Measurements from ENCODE around the gene HBG1. TPM values are rescaled to one million over a fixed set of nuclear protein-coding genes. Genes with fewer than 3 reads are reported as not detected.

HBG1 gene
- total and polyA plus RNA-seq, 2 of the 8 experiments (the other 6 are each of a cell fraction or from before 2014, with no cell fraction given), result 0.26 TPM; not detected in 1

GRCh38 chr11:5277807-5278382 is 28.2 kb upstream of the HBG1 start:
- H2AFZ ChIP-seq (ENCODE audit: low read length), result no peak overlapping the region
- no peak for FAIRE-seq
- no peaks in the 10 kb centered on the region; a peak in 2 of 7 replicates for H3K4me1 ChIP-seq (replicated peaks in 1 of 4; ENCODE audit: control insufficient read depth in 3 of 4, insufficient read depth in 4 of 4, low read length in 3 of 4)
- no peak overlapping the region for H3K18ac ChIP-seq (ENCODE audit: extremely low read depth, low read length)
- ChIA-PET CTCF (ENCODE audit: partially characterized antibody) (interaction anchor here (1.4 to 8.6 kb wide), 2 partner anchors 13 to 17 kb away, joined by 4 to 48 read pairs; no protein-coding TSS in a partner anchor), POLR2A (ENCODE audit: partially characterized antibody) (no interaction called here)
- DNase-seq (ENCODE audit: low read depth in 1 of 2, low spot score in 2 of 2), result no peak
- H3K79me1 ChIP-seq (ENCODE audit: low read depth, low read length), result 0 out of 2 replicates have a peak, but pooled peaks cover 2% of the 10 kb centered on the region
- no peak overlapping the region for H3K14ac ChIP-seq (ENCODE audit: insufficient read length)
- no peak overlapping the region for H3K4ac ChIP-seq (replicated peaks; ENCODE audit: insufficient read length, low read depth, low read length)
- TF ChIP-seq, protein P1, sequence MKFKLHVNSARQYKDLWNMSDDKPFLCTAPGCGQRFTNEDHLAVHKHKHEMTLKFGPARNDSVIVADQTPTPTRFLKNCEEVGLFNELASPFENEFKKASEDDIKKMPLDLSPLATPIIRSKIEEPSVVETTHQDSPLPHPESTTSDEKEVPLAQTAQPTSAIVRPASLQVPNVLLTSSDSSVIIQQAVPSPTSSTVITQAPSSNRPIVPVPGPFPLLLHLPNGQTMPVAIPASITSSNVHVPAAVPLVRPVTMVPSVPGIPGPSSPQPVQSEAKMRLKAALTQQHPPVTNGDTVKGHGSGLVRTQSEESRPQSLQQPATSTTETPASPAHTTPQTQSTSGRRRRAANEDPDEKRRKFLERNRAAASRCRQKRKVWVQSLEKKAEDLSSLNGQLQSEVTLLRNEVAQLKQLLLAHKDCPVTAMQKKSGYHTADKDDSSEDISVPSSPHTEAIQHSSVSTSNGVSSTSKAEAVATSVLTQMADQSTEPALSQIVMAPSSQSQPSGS (IDR thresholded peaks at IDR 0.05; ENCODE audit: low read length), result no peak
- no peak for TF ChIP-seq GTF2F1 (IDR thresholded peaks at IDR 0.05; ENCODE audit: borderline replicate concordance, low read depth, low read length)
- TF ChIP-seq RXRA (IDR thresholded peaks at IDR 0.05; ENCODE audit: insufficient read depth, low read depth, low read length), result no peak
- no peak for TF ChIP-seq SP4 (IDR thresholded peaks at IDR 0.05; ENCODE audit: low read length)
- no peak for TF ChIP-seq BRCA1 (IDR thresholded peaks at IDR 0.05; ENCODE audit: low read depth, low read length)
- no peak for TF ChIP-seq SIRT6 (IDR thresholded peaks at IDR 0.05; ENCODE audit: low read length)
- no peak for TF ChIP-seq JUN (IDR thresholded peaks at IDR 0.05; ENCODE audit: low read depth, low read length)
- TF ChIP-seq, protein P2, sequence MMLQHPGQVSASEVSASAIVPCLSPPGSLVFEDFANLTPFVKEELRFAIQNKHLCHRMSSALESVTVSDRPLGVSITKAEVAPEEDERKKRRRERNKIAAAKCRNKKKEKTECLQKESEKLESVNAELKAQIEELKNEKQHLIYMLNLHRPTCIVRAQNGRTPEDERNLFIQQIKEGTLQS (IDR thresholded peaks at IDR 0.05; ENCODE audit: insufficient read depth, low read depth, low read length), result no peak
- TF ChIP-seq SP2 (IDR thresholded peaks at IDR 0.05; ENCODE audit: low read length), result no peak
- H3K23me2 ChIP-seq (ENCODE audit: low read depth, low read length), result no peaks in the 10 kb centered on the region; the same call in 1 of the 2 replicates
- no peak overlapping the region for H3K56ac ChIP-seq (replicated peaks; ENCODE audit: insufficient read length, low read depth, low read length)
- no peaks in the 10 kb centered on the region for H3K9me3 ChIP-seq (ENCODE audit: insufficient read depth in 2 of 2, low read depth in 1 of 2, low read length in 1 of 2)
- no peak overlapping the region for H3K27ac ChIP-seq (ENCODE audit: low read depth, low read length)
- H2BK15ac ChIP-seq (ENCODE audit: low read length), result no peak overlapping the region
- no peaks in the 10 kb centered on the region for H4K20me1 ChIP-seq (replicated peaks in 1 of 2; ENCODE audit: control insufficient read depth in 1 of 2, insufficient read depth in 2 of 2, low read length in 2 of 2)
- H2BK12ac ChIP-seq (ENCODE audit: low read depth, low read length), result no peak overlapping the region
- no peaks in the 10 kb centered on the region for H3K79me2 ChIP-seq (ENCODE audit: control insufficient read depth in 1 of 2, insufficient read depth in 2 of 2, low read length in 2 of 2)
- no peak overlapping the region for H4K5ac ChIP-seq (ENCODE audit: insufficient read length, low read depth, low read length)
- H3K36me3 ChIP-seq (ENCODE audit: control insufficient read depth in 2 of 4, insufficient read depth in 4 of 4, low read length in 3 of 4), result no peaks in the 10 kb centered on the region
- H2BK5ac ChIP-seq (ENCODE audit: low read depth, low read length), result no peak overlapping the region
- no peak overlapping the region for H2BK120ac ChIP-seq (replicated peaks; ENCODE audit: low read depth, low read length)
- no peak overlapping the region for H2BK20ac ChIP-seq (ENCODE audit: low read length)
- no peak overlapping the region for H3K4me2 ChIP-seq (ENCODE audit: insufficient read depth in 1 of 2, low read depth in 2 of 2, low read length in 2 of 2)
- H3K4me3 ChIP-seq (ENCODE audit: extremely low read depth in 1 of 4, insufficient read depth in 2 of 4, low read depth in 3 of 4, low read length in 4 of 4), result no peak overlapping the region
- no peak overlapping the region for H3K9ac ChIP-seq (replicated peaks in 1 of 4; ENCODE audit: extremely low read depth in 1 of 4, low read depth in 3 of 4, low read length in 3 of 4)
- H4K91ac ChIP-seq (replicated peaks; ENCODE audit: insufficient read length, low read length), result no peak overlapping the region
- H4K8ac ChIP-seq (ENCODE audit: extremely low read depth, insufficient read depth, low read length), result no peak overlapping the region
- H3K27me3 ChIP-seq (replicated peaks in 1 of 4; ENCODE audit: control insufficient read depth in 3 of 4, extremely low read depth in 1 of 4, insufficient read depth in 3 of 4, low read length in 3 of 4), result no peaks in the 10 kb centered on the region
- H2AK5ac ChIP-seq (ENCODE audit: low read depth, low read length), result no peak overlapping the region
- WGBS, 2 experiments (ENCODE audit: extremely low coverage in 1 of 2, insufficient coverage in 1 of 2, insufficient read length in 1 of 2, insufficient replicate concordance in 2 of 2, low coverage in 1 of 2, low lambda C conversion rate in 2 of 2, missing lambda C conversion rate in 1 of 2), result 80% methylated on average over 1 of the region's 1 CpG; no CpG with 5 or more reads in 1 of the 2 experiments
- no peak overlapping the region for H3K23ac ChIP-seq (ENCODE audit: insufficient read length)

Data from H1 (cell line).